ENCODE results near the gene TRPM3. TPM values are rescaled to one million over a fixed set of nuclear protein-coding genes. Genes with fewer than 3 reads are reported as not detected.

Gene TRPM3
- total and polyA plus RNA-seq, 9 of the 15 experiments (the other 6 are each of a cell fraction or from before 2014, with no cell fraction given): 0.04 TPM; not detected in 8

- no peak for TF ChIP-seq ZMIZ1 (IDR thresholded peaks at IDR 0.05; ENCODE audit: low read depth in 2 of 2, low read length in 2 of 2)
- no peak for TF ChIP-seq PHF21A (IDR thresholded peaks at IDR 0.05; ENCODE audit: borderline replicate concordance, low read depth)
- no peak for TF ChIP-seq SMARCE1 (IDR thresholded peaks at IDR 0.05)
- TF ChIP-seq NR2F6 (CRISPR knock-in tag; IDR thresholded peaks at IDR 0.05): no peak
These were observed 594.5 kb downstream of the TRPM3 start (continued) for GRCh38 chr9:70526902-70527301.

- ChIA-PET CTCF (ENCODE audit: low intra/inter-chr PET ratio) (no interaction called here), POLR2A (no interaction called here)
- H4K20me1 ChIP-seq (replicated peaks; ENCODE audit: control insufficient read depth, insufficient read depth, low read length): no peaks in the 10 kb centered on the region
- TF ChIP-seq ZNF41 (CRISPR knock-in tag; conservative IDR thresholded peaks at IDR 0.05): no peak
- TF ChIP-seq ZNF583 (CRISPR knock-in tag; IDR thresholded peaks at IDR 0.05): no peak
- TF ChIP-seq ZNF764 (CRISPR knock-in tag; IDR thresholded peaks at IDR 0.05; ENCODE audit: low read depth): no peak
- no peak for TF ChIP-seq PYGO2 (tag; IDR thresholded peaks at IDR 0.05)
- TF ChIP-seq CBFA2T2 (conservative IDR thresholded peaks at IDR 0.05): no peak
- no peaks in the 10 kb centered on the region for H3K27me3 ChIP-seq (ENCODE audit: control insufficient read depth in 2 of 2, insufficient read depth in 2 of 2, low read length in 2 of 2)
- no peaks in the 10 kb centered on the region for H3K9me3 ChIP-seq (replicated peaks; ENCODE audit: control insufficient read depth, insufficient read depth, low read depth, low read length)
- no peak for FAIRE-seq
- H3K9me1 ChIP-seq (ENCODE audit: control insufficient read depth, insufficient read depth, low read length): no peaks in the 10 kb centered on the region
- BruUV-seq (replicated peaks): no TSS peak
- H3K4me3 ChIP-seq: no peak overlapping the region
- in situ Hi-C loops (cut with MboI) (no loop called here), intact Hi-C loops (cut with micrococcal nuclease) (no loop called here)
- H2AFZ ChIP-seq (ENCODE audit: low read depth, low read length): no peak overlapping the region
- no peak overlapping the region for H3K9ac ChIP-seq (ENCODE audit: insufficient read depth in 1 of 2, low read depth in 2 of 2, low read length in 2 of 2)
- no peaks in the 10 kb centered on the region for H3K79me2 ChIP-seq (ENCODE audit: control insufficient read depth, insufficient read depth, low read length)
- no peak overlapping the region for H3K27ac ChIP-seq (ENCODE audit: extremely low read depth, low read depth, low read length)
- no peak overlapping the region for H3K4me2 ChIP-seq (ENCODE audit: insufficient read depth, low read length)
- H3K36me3 ChIP-seq (ENCODE audit: control insufficient read depth, insufficient read depth, low read length): no peaks in the 10 kb centered on the region
- 14% methylated on average over 1 of the region's 1 CpG for WGBS (ENCODE audit: insufficient coverage, low coverage, missing lambda C conversion rate)
- H3K4me1 ChIP-seq (replicated peaks in 1 of 2; ENCODE audit: control insufficient read depth in 2 of 2, insufficient read depth in 2 of 2, low read length in 2 of 2): no peaks in the 10 kb centered on the region
- no peak for DNase-seq (ENCODE audit: extremely low read depth in 1 of 4, low spot score in 3 of 4)
- no peak for ATAC-seq
These were observed 595.9 kb downstream of the TRPM3 start for GRCh38 chr9:70525519-70525918.

Measured in K562 (cell line).